NCI-H2107 (cell line): ENCODE results near the gene KCNE4.

Experiments
- DNase-seq: peaks from one replicate; lab custom pipeline; 2025; lab: John Stamatoyannopoulos, UW

The KCNE4 gene

DNA sequence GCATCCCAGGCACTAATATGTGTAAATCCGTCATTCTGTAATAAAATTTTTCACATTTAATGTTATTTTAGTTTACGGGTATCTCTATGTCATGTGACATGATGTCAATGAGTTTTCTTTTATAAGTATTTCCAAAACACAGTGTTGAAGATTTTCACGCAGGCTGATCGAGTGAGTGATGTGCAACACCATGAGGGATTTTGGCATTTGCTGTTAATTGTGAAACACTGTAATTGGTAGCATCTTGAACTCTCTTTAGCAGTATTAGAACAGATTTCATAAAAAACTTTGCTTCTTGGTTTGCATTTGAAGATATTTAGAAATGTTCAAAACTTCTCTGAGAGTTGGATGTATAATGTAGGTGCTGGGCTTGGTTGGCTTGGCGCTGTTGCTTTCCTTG is 35.5 kb downstream of the KCNE4 start:
- DNase-seq: no peak

DNA sequence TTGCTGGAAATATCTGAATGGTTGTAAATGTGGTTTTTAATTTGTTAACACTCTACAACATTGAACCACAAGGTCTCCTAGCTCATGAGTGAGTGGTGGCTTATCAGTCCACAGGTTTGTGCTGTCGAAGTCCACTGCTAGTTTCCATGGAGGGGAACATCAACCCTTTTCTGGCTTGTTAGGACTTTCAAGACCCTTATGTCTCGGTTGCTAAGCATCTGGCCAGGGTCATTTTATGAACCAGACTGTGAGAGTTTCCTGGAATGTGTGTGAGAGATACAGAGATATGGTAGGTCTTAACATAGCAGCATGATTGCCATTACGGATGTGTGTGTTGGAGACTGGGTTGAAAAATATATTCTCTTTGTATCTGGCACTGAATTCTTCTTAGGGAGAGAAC is 36.9 kb downstream of the KCNE4 start:
- DNase-seq: no peak

DNA sequence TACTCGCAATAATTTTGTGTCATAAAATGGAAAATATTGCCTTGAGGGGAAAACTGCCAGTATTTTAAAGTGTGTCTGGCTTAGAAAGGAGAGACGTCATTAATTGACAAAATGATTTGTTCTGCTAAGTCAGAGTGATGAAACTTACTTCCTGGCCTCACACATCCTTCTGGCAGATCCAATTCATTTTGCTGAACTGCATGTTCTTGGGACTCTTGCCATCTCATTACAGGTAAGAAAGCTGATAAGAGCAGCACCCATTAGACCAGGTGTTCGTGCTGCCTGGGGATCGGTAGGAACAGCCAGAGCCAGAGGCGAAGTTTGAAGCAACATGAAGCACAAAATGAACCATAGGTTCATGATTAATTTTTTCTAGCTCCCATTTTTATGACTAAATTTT is 38.0 kb downstream of the KCNE4 start:
- DNase-seq: no peak

DNA sequence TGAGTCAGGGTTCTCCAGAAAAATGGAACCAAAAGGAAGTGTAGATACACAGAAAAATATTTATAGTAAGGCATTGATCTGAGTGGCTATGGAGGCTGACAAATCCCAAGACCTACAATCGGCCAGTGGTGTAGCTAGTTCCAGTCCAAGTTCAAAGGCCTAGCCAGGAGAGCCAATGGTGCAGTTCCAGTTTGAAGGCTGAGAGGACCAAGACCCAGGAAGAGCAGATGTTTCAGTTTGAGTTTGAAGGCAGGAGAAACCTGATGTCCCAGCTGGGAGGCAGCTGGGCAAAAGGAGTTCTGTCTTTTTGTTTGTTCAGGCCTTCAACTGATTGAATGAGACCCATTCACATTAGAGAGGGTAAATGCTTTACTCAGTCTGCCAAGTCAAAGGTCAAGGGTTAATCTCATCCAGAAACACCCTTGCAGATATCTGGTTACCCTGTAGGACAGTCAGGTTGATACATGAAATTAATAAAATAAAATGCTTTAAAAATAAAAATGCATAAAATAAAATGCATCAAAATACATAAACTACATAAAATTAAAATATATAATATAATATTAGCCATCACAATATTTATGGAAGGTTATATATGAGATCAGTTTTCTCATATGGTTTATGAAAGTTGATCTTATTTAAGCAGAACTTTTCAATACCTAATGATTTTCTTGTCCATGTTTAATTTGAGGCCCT is 38.7 kb downstream of the KCNE4 start:
- no peak for DNase-seq

DNA sequence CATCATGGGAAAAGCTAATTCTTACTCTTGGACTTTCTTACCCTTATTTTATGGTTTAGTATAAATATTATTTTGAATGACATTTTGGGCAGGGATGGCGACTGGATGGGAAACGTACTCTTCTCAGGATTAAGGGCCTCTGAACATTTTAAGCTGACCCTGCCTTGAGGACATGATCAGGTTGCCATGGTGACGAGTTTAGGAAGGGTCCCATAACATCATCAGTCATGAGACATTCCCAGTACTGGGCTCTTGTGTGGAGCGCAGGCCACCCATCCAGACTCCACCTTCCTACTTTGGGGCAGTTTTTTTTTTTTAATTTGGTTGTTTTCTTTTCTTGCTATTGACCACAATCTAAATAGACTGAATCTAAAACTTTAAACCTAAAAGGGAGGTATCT is 40.7 kb downstream of the KCNE4 start:
- no peak for DNase-seq

DNA sequence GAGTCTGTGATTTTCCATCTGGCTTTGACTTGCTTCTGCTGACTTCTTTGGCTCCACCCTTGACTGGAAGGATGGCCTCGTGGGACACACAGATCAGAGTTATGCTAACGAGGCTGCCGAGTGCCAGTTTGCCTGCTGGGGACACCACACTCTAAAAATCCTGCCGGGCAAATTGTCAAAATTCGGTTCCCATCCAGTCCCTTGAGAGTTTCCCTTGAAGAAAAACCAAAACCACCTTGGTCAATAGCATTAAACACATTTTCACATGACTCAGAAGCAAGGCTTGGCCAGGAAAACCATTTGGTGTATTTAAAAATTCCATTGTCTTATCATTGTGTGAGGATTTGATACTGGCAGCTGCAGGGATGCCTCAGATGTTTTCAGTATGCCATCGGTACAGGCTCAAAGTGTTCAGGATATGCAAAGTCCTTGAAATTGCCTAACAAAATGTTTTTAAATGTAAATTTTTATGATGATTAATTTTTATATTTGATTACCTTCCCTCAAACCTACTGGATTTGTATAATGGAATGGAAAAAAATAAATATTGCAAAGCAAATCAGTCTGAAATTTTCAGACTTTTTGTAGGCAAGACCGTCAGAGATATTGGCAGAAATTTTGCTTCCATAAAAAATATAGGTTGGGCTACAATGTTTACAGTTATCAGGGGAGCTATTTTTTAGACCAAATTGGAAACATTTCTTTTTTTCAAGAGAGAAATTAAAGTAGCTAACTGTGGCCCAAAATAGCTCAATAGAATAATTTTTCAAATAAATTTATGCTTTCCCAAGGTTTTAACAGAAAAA is 41.6 kb downstream of the KCNE4 start:
- peak; percentile 53 for DNase-seq

DNA sequence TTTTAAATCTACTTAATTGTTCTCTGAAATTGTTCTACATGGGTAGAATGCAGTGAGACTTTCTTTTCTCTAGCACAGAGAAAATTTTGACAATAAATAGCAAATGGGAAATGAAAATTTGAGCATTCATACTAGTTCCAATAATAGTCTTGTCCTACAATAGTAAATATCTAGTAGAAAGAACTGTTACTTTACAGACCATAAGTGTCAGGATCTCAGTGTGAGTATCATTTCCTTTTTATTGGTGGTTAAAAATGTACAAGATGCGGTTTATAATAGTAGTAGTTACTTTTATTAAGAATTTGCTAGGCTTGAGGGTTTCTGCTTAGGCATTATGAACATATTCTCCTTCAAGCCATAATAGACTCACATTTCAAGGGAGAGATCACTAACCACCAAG is 43.2 kb downstream of the KCNE4 start:
- DNase-seq: no peak

DNA sequence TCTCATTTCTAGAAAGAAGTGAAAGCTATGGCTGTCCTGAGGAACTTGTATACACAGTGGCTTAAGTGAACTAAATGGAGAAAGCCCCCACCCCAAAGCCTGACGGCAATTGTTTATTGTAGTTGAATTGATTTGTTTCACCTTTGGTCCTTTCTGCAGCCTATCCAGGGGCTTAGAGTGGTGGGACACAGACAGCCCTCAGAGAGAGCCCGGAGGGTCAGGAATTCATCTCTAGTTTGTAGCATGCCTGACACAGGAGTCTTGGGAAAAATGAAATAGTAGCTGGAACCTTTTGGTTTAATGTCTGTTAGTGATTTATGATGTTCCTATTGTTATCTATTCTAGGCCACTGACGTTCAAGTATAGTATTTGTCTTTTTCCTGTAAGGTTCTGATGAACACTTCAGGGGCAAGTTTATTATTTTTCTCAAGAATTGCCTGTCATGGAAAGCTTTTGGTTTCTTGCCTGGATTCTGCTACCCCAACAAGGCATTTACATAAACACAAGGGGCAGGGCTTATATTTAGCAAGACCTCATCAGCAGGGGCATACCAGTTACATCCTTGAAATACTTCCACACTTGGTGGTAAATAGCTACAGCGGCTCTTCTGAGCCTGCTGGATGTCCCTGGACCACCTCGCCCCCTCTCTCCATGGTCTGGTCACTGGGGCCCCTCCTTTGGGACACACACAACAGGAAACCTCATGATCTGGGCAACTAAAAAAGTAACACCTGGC is 44.4 kb downstream of the KCNE4 start:
- DNase-seq: no peak

DNA sequence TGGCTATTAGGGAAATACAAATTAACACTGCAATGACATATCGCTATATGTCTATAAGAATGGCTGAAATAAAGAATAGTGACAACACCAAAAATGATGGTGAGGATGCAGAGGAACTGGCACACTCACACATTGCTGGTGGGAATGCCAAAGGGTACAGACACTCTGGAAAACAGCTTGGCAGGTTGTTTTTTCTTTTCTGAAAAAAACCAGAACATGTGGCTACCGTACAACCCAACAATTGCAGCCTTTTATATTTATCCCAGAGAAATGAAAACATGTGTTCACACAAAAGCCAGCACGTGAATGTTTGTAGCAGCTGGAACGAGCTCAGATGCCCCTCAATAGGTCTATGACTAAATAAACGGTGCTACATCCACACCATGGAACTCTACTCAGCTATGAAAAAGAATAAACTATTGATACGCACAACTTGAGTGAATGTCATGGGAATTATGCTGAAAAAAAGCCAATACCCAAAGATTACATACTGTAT is 45.9 kb downstream of the KCNE4 start:
- no peak for DNase-seq

DNA sequence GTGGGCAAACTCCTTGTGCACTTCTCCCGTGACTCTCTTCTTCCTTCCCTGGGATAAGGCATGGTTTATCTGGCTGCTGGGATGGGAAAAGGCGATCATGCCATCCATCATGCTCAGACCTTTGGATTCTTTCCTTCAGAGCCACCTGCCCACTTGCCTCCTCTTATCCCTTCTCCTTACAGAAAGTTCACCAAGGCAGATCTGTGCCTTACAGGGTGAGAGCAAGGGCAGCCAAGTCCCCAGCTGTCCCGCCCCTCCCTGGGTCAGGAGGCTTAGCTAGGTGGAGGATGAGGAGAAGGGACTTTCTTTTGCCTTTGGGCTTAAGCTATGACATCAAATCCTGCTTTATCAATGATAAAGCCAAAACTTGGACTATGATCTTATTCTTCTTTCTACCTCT is 47.6 kb downstream of the KCNE4 start:
- DNase-seq: no peak

DNA sequence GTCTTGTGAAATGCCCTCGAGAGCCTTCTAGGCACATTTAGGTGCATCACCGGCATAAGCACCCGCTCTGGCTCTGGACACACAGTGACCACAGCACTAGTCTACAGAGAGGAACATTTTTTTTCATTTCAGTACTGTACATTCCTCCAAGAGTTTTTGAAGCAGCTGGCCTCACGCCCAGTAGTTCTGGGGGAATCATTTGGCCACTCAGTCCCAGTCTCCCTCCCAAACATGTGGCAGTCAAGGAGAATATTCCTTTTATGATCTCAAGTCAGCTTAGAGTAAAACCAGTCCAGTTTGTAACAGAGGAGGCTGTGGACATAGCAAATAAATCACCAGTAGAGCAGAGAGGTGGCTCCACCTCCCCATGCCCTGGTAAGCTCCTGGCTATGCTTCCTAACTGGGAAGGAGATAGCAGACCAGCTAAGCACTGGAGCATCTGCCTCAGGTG is 48.1 kb downstream of the KCNE4 start:
- no peak for DNase-seq

DNA sequence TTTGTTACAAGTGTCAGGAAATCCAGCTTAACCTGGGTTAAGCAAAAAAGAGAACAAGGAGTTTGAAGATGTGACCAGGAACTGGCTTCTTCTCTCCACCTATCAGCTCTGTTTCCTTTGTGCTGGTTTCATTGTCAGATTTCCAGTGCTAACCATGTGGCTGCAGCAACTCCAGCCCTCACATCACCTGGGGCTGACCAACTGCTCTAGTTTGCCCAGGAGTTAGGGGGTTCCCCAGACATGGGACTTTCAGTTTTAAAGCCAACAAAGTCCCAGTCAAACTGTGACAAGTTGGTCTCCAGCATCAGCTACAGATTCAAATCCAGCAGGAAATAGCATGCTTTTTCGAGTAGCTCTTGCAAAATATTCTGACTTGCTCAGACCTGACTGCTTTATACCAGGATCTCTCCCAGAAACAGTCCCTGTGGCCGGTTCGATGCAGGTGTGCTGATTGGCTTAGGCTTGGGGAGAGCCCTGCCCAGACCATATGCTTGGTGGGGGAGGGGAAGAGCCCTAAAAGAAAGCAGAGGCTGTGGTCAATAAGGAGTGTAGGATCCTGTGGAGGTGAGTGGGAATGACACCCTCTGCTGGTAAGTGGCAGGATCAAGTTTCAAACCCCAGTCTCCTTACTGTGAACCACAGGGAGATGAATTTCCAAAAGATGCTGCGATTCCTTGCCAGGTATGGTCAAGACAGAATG is 49.5 kb downstream of the KCNE4 start:
- no peak for DNase-seq

DNA sequence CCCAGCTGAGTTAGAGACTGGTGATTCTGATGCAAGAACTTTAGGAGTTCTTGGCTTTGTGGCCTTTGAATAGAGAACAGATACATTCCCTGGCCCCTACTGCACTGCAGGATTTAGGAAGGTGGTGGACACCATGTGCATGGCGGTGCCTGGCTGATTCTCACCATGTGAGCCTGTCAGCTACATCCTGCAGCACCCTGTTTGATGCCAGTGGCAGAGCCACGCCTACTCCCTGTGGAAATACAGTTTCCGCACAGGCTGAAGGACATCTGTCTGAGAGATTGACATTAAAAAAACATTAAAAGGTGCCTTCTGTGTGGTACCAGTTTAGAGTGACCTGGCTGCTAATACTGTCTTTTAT is 50.0 kb downstream of the KCNE4 start:
- DNase-seq: no peak

DNA sequence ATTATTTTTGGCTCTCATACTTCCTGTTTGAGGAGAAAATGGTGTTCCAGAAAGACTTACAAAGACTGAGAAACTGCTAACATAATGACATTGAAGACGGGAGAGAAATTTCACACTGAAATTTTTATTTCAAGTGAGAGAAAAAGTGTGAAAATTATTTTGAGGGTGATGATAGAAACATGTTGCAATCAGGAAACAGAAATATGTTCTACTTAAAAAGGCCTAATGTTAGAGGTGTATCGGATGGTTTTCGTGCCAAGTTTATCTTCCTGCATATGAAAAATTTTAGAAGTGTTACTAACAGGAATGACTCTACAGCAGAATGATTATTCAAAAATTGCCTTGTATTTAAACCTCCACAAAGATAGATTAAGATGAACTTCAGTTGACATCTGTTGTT is 50.5 kb downstream of the KCNE4 start:
- DNase-seq: no peak

DNA sequence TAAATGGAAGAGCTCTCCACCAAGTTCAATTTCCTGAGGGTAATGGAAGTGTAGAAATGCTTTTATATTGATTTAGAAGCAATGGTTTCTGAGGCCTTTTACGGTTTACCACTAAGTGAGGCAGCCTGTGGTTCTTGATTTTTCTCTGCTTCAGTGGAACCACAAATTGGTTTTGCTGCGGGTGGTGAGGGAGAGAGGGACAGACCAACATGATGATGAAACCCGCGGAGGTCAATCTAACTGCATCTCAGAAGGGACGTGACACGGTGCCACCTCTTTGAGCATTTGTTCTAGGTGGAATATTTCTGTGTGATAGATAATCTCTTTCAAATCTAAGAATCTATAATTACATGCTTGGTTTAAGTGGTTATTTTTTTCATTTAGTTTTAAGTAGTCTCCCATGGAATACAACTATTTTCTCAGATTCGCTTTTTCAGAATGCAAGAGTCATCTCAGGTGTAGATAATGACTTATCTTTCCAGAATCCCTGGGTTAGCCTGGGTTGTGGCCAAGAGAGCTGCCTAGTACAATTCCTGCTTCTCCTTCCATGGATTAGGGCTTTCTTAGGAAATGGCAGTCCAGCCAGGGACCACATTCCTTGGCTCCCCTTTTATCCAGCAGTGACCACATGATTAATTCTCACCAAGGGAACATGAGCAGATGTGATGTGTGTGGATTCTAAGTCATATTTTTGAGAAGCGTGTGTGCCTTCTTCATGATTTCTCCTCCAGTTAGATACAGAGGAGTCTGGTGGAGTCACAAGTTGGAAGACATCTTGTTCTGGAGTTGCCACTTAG is 52.5 kb downstream of the KCNE4 start:
- DNase-seq: no peak
